Smooth muscle cell (in vitro differentiated cells): ENCODE measurements around the gene AKAP7. TPM values are rescaled to one million over a fixed set of nuclear protein-coding genes. Genes with fewer than 3 reads are reported as not detected.

ENCODE experiments used
- DNase-seq: peaks from one replicate; lab custom pipeline; 2025; ENCODE audit not compliant: unreplicated experiment; lab: John Stamatoyannopoulos, UW
- H2AFZ ChIP-seq: fragments of 200-600 bp; sonication (generic); 2 replicates; pipeline ENCODE4 v1.6.0; 2016; ENCODE audit warnings: antibody characterized with exemption, low read depth, mild to moderate bottlenecking
- H3F3A ChIP-seq: fragments of 200-600 bp; sonication (generic); 2 replicates; pipeline ENCODE4 v1.6.0; 2017; ENCODE audit warnings: antibody characterized with exemption, low read depth
- H3K27ac ChIP-seq: fragments of 200-600 bp; sonication (generic); 2 replicates; pipeline ENCODE4 v1.5.1; 2016; ENCODE audit warnings: low read depth, mild to moderate bottlenecking
- H3K27me3 ChIP-seq: fragments of 200-600 bp; sonication (generic); 2 replicates; pipeline ENCODE4 v1.6.1; 2016; ENCODE audit warnings: low read depth, mild to moderate bottlenecking
- H3K36me3 ChIP-seq: fragments of 200-600 bp; sonication (generic); 2 replicates; pipeline ENCODE4 v1.5.1; 2016; ENCODE audit warnings: low read depth
- H3K4me1 ChIP-seq: fragments of 200-600 bp; sonication (generic); 2 replicates; pipeline ENCODE4 v1.5.1; 2016; ENCODE audit warnings: low read depth
- H3K4me2 ChIP-seq: fragments of 200-600 bp; sonication (generic); 2 replicates; pipeline ENCODE4 v1.6.0; 2016; ENCODE audit warnings: mild to moderate bottlenecking
- H3K4me3 ChIP-seq: fragments of 200-600 bp; sonication (generic); 2 replicates; pipeline ENCODE4 v1.5.1; 2016; ENCODE audit warnings: mild to moderate bottlenecking
- H3K79me2 ChIP-seq: fragments of 200-600 bp; sonication (generic); 2 replicates; pipeline ENCODE4 v1.6.0; 2016; ENCODE audit warnings: low read depth, mild to moderate bottlenecking
- H3K9ac ChIP-seq: fragments of 200-600 bp; sonication (generic); 2 replicates; pipeline ENCODE4 v1.6.0; 2016; ENCODE audit warnings: low read depth
- H3K9me3 ChIP-seq: fragments of 200-600 bp; sonication (generic); replicated peaks from 2 replicates; pipeline ENCODE4 v1.5.1; 2016; ENCODE audit warnings: low read depth
- H4K20me1 ChIP-seq: fragments of 200-600 bp; sonication (generic); 2 replicates; pipeline ENCODE4 v1.6.0; 2016; ENCODE audit warnings: low read depth
- CTCF ChIP-seq: fragments of 200-600 bp; sonication (generic); IDR thresholded peaks from 2 replicates; pipeline ENCODE4 v1.5.1; 2017; ENCODE audit warnings: borderline replicate concordance, mild to moderate bottlenecking, antibody characterized with exemption; ENCODE audit not compliant: insufficient read depth, poor library complexity, severe bottlenecking
- whole genome bisulfite sequencing: methylation state at CpG from one replicate; pipeline ENCODE4 v1.1.7; 2016; ENCODE audit warnings: low lambda C conversion rate; 5-methylcytosine and 5-hydroxymethylcytosine counted together
- polyA plus RNA-seq: library from polyadenylated mRNA; unstranded; fragments of >200 nt; fragmentation: Nextera tagmentation; extraction: Ambion mirVana; gene quantifications from 2 replicates; pipeline ENCODE4 v1.2.1, GENCODE V29; 2016
- total RNA-seq: library from RNA; depleted of rRNA; stranded (reverse); fragments of >200 nt; gene quantifications from 2 replicates; pipeline ENCODE4 v1.2.3, GENCODE V29; 2014

The AKAP7 gene
- total and polyA plus RNA-seq, 2 experiments from 2014 or later: 2.0 to 6.5 TPM

GRCh38 chr6:131199568-131200272, 64.5 kb downstream of the AKAP7 start:
- Histone ChIP-seq H3K9me3 (no peaks in the 10 kb centered on the region), H3K27ac (no peak overlapping the region), H3K4me3 (no peak overlapping the region), H3K4me2 (no peak overlapping the region), H3K9ac (no peak overlapping the region), H3K36me3 (no peaks in the 10 kb centered on the region), H3K27me3 (no peaks in the 10 kb centered on the region), H3K79me2 (no peaks in the 10 kb centered on the region), H2AFZ (no peak overlapping the region), H4K20me1 (no peaks in the 10 kb centered on the region), H3K4me1 (no peaks in the 10 kb centered on the region), H3F3A (no peaks in the 10 kb centered on the region)
- peak; percentile 55 for TF ChIP-seq CTCF
- WGBS: 53% methylated on average over 10 of the region's 10 CpGs
- no peak for DNase-seq

GRCh38 chr6:131205481-131206244, 70.4 kb downstream of the AKAP7 start:
- Histone ChIP-seq H3F3A (no peaks in the 10 kb centered on the region), H3K9me3 (no peaks in the 10 kb centered on the region), H3K4me2 (no peak overlapping the region), H2AFZ (no peak overlapping the region), H4K20me1 (no peaks in the 10 kb centered on the region), H3K27ac (no peak overlapping the region), H3K79me2 (no peaks in the 10 kb centered on the region), H3K4me3 (no peak overlapping the region), H3K9ac (no peak overlapping the region), H3K27me3 (no peaks in the 10 kb centered on the region), H3K36me3 (no peaks in the 10 kb centered on the region), H3K4me1 (no peaks in the 10 kb centered on the region)
- WGBS: 95% methylated on average over 3 of the region's 3 CpGs
- DNase-seq: no peak
- TF ChIP-seq CTCF: no peak

GRCh38 chr6:131206463-131207251, 71.4 kb downstream of the AKAP7 start:
- H3K27me3 ChIP-seq: no peaks in the 10 kb centered on the region
- no peaks in the 10 kb centered on the region for H3K4me1 ChIP-seq
- H3K9me3 ChIP-seq: no peaks in the 10 kb centered on the region
- no peaks in the 10 kb centered on the region for H3F3A ChIP-seq
- H3K36me3 ChIP-seq: no peaks in the 10 kb centered on the region
- no peaks in the 10 kb centered on the region for H3K79me2 ChIP-seq
- 92% methylated on average over 2 of the region's 2 CpGs for WGBS
- no peak overlapping the region for H3K4me2 ChIP-seq
- H3K9ac ChIP-seq: no peak overlapping the region
- TF ChIP-seq CTCF: no peak
- no peak overlapping the region for H3K4me3 ChIP-seq
- H3K27ac ChIP-seq: no peak overlapping the region
- DNase-seq: no peak
- H2AFZ ChIP-seq: no peak overlapping the region
- H4K20me1 ChIP-seq: no peaks in the 10 kb centered on the region
